COLO668 (cell line): ENCODE measurements around the gene CCDC40.

ENCODE experiments used
- DNase-seq: peaks from one replicate; lab custom pipeline; 2025; ENCODE audit not compliant: unreplicated experiment; lab: John Stamatoyannopoulos, UW

The CCDC40 gene

GRCh38 chr17:80129006-80129565, 92.6 kb downstream of the CCDC40 start:
- DNase-seq = no peak

GRCh38 chr17:80130992-80131391, 94.5 kb downstream of the CCDC40 start:
- DNase-seq = no peak

- no peak for DNase-seq
Observed at GRCh38 chr17:80132906-80133625, 96.6 kb downstream of the CCDC40 start.

GRCh38 chr17:80133626-80133970, 97.2 kb downstream of the CCDC40 start:
- no peak for DNase-seq

GRCh38 chr17:80137131-80137530, 100.7 kb downstream of the CCDC40 start:
- no peak for DNase-seq

- DNase-seq = no peak
Observed at GRCh38 chr17:80138856-80139426, 102.5 kb downstream of the CCDC40 start.

GRCh38 chr17:80141463-80142165, 105.2 kb downstream of the CCDC40 start:
- DNase-seq = no peak

GRCh38 chr17:80142929-80143328, 106.5 kb downstream of the CCDC40 start:
- no peak for DNase-seq

GRCh38 chr17:80145076-80146075, 108.9 kb downstream of the CCDC40 start:
- no peak for DNase-seq

GRCh38 chr17:80146121-80147034, 109.9 kb downstream of the CCDC40 start:
- DNase-seq = peak; percentile 14

GRCh38 chr17:80147035-80147822, 110.8 kb downstream of the CCDC40 start, which contains the start of gene EIF4A3:
Gene EIF4A3, minus strand, starts transcription at chr17:80147128. Its CDS starts 167 bp downstream, at chr17:80146961.
- peak; percentile 95 for DNase-seq
